Peyer's patch (tissue), 4 donors: Measurements from ENCODE around the gene TRIM37. TPM values are rescaled to one million over a fixed set of nuclear protein-coding genes. Genes with fewer than 3 reads are reported as not detected.

Experiments
- DNase-seq, 3 donors: peaks; one replicate each; pipeline ENCODE4 v3.0.0-alpha.2; 2017 to 2019
- H3K27ac ChIP-seq, 4 donors: fragments of 200-600 bp; sonication (generic); one replicate each; pipeline ENCODE4 v1.5.1; 2016 to 2019
- H3K27me3 ChIP-seq, 2 donors: fragments of 200-600 bp; sonication (generic); one replicate each; pipeline ENCODE4 v1.5.1; 2019
- H3K36me3 ChIP-seq, 3 donors: fragments of 200-600 bp; sonication (generic); one replicate each; pipeline ENCODE4 v1.5.1; 2016 to 2019
- H3K4me1 ChIP-seq, 4 donors: fragments of 200-600 bp; sonication (generic); one replicate each; pipeline ENCODE4 v1.5.1; 2016 to 2019
- H3K4me3 ChIP-seq, 4 donors: fragments of 200-600 bp; sonication (generic); 1 replicate in 3 of 4; 2 replicates in 1 of 4; pipeline ENCODE4 v1.5.1; 2016 to 2019; ENCODE audit warnings: mild to moderate bottlenecking in 1 of 4
- H3K9me3 ChIP-seq, 4 donors: fragments of 200-600 bp; sonication (generic); one replicate each; pipeline ENCODE4 v1.5.1; 2016 to 2019; ENCODE audit warnings: mild to moderate bottlenecking in 1 of 4
- CTCF ChIP-seq, 6 experiments: fragments of 450-650 bp in 4 of 6; fragments of 200-600 bp in 2 of 6; sonication (generic) in 1 of 6; IDR thresholded peaks; one replicate each; pipeline ENCODE4 v1.5.1; 2017 to 2019; ENCODE audit warnings: antibody characterized with exemption in 6 of 6, mild to moderate bottlenecking in 3 of 6, moderate library complexity in 1 of 6
- POLR2A ChIP-seq, 2 donors: fragments of 450-650 bp; IDR thresholded peaks; one replicate each; pipeline ENCODE4 v1.5.1; 2017; ENCODE audit warnings: antibody characterized with exemption in 2 of 2, mild to moderate bottlenecking in 2 of 2, moderate library complexity in 2 of 2
- total RNA-seq, 4 donors: library from RNA; depleted of rRNA; stranded (reverse); fragments of >200 nt; gene quantifications; one replicate each; pipeline ENCODE4 v1.1.0, GENCODE V29; 2016

Gene TRIM37
- 10 to 100 TPM in 3 of 4 donors, 1 to 10 TPM in 1; 9.8 to 31.4 (median 14.7) TPM for total RNA-seq

- TF ChIP-seq CTCF (IDR thresholded peaks at IDR 0.05) = peak in 3 of 6 experiments; percentile 12 to 30 (median 16)
- peak; percentile 71 to 76 for TF ChIP-seq POLR2A (IDR thresholded peaks at IDR 0.05)
- Histone ChIP-seq H3K27ac (peak within 1 kb of the TSS; percentile 79 to 91 (median 90)), H3K9me3 (no peaks in the 10 kb centered on the region), H3K27me3 (no peaks in the 10 kb centered on the region), H3K36me3 (no peaks in the 10 kb centered on the region), H3K4me1 (peaks cover 0 to 21% (median 1%) of the 10 kb centered on the region in 4 donors), H3K4me3 (peak within 1 kb of the TSS; percentile 75 to 84 (median 80))
- DNase-seq = peak; percentile 93 to 99 (median 99)
Observed at GRCh38 chr17:59106463-59107305, at the start of gene TRIM37. Gene TRIM37, minus strand, starts transcription at chr17:59106880. Its CDS starts 419 bp downstream, at chr17:59106461.

GRCh38 chr17:59155439-59156177 lies 48.9 kb upstream of the TRIM37 start, which contains the start of gene PRR11:
Gene PRR11, plus strand, starts transcription at chr17:59155746. Its CDS starts 14,007 bp downstream, at chr17:59169753.
- Histone ChIP-seq H3K27me3 (no peaks in the 10 kb centered on the region), H3K4me3 (peak within 1 kb of the TSS; percentile 59 to 71 (median 66)), H3K36me3 (no peaks in the 10 kb centered on the region), H3K27ac (peak within 1 kb of the TSS; percentile 52 to 84 (median 78)), H3K9me3 (no peaks in the 10 kb centered on the region), H3K4me1 (peaks cover 0 to 7% (median 4%) of the 10 kb centered on the region in 4 donors)
- no peak for TF ChIP-seq CTCF (IDR thresholded peaks at IDR 0.05)
- TF ChIP-seq POLR2A (IDR thresholded peaks at IDR 0.05) = no peak
- DNase-seq = peak; percentile 90 to 98 (median 98)

- H3K4me1 ChIP-seq = peaks cover 0 to 7% (median 4%) of the 10 kb centered on the region in 4 donors
- peak within 1 kb of the TSS; percentile 59 to 71 (median 66) for H3K4me3 ChIP-seq
- TF ChIP-seq POLR2A (IDR thresholded peaks at IDR 0.05) (peak in 1 of 2 donors; percentile 26), CTCF (IDR thresholded peaks at IDR 0.05) (no peak)
- DNase-seq = peak; percentile 91 to 98 (median 96)
- no peaks in the 10 kb centered on the region for H3K9me3 ChIP-seq
- H3K27ac ChIP-seq = peak within 1 kb of the TSS; percentile 52 to 84 (median 78)
- no peaks in the 10 kb centered on the region for H3K27me3 ChIP-seq
- no peaks in the 10 kb centered on the region for H3K36me3 ChIP-seq
Observed at GRCh38 chr17:59154721-59155438, 48.2 kb upstream of the TRIM37 start, which contains the start of gene SKA2. Gene SKA2, minus strand, starts transcription at chr17:59155186. Its CDS starts 23 bp downstream, at chr17:59155163.

GRCh38 chr17:59154292-59154720 lies 47.6 kb upstream of the TRIM37 start:
- Histone ChIP-seq H3K36me3 (no peaks in the 10 kb centered on the region), H3K27ac (peak overlapping the region; percentile 52 to 84 (median 78)), H3K4me1 (peaks cover 0 to 7% (median 4%) of the 10 kb centered on the region in 4 donors), H3K9me3 (no peaks in the 10 kb centered on the region), H3K27me3 (no peaks in the 10 kb centered on the region), H3K4me3 (peak overlapping the region; percentile 59 to 71 (median 66))
- DNase-seq = peak; percentile 33 to 64 (median 61)
- TF ChIP-seq POLR2A (IDR thresholded peaks at IDR 0.05) (no peak), CTCF (IDR thresholded peaks at IDR 0.05) (no peak)

- no peak for DNase-seq
- Histone ChIP-seq H3K4me3 (no peak overlapping the region), H3K36me3 (no peaks in the 10 kb centered on the region), H3K27me3 (no peaks in the 10 kb centered on the region), H3K9me3 (no peaks in the 10 kb centered on the region), H3K4me1 (peaks cover 0 to 7% (median 4%) of the 10 kb centered on the region in 4 donors), H3K27ac (no peak overlapping the region)
- TF ChIP-seq CTCF (IDR thresholded peaks at IDR 0.05) (no peak), POLR2A (IDR thresholded peaks at IDR 0.05) (no peak)
Observed at GRCh38 chr17:59152925-59153324, 46.2 kb upstream of the TRIM37 start.
